GM23338 (cell line): ENCODE measurements around the gene ATP13A4.

ENCODE experiments used
- CREB1 ChIP-seq: fragments of 250-450 bp; sonication (Bioruptor Pico); IDR thresholded peaks from 2 replicates; pipeline ENCODE4 v1.5.0; 2020; ENCODE audit warnings: low read depth, mild to moderate bottlenecking, moderate library complexity
- EZH2 ChIP-seq: fragments of 200-600 bp; sonication (generic); IDR thresholded peaks from one replicate; pipeline ENCODE4 v1.8.0; 2017; ENCODE audit warnings: antibody characterized with exemption, mild to moderate bottlenecking, low read depth; ENCODE audit not compliant: unreplicated experiment
- EZH2phosphoT487 ChIP-seq: fragments of 200-600 bp; sonication (generic); IDR thresholded peaks from one replicate; pipeline ENCODE4 v1.8.1; 2018; ENCODE audit warnings: antibody characterized with exemption; ENCODE audit not compliant: unreplicated experiment
- JUNB ChIP-seq: IDR thresholded peaks from one replicate; pipeline ENCODE4 v1.6.1; 2016; ENCODE audit warnings: antibody characterized with exemption; ENCODE audit not compliant: unreplicated experiment
- NANOG ChIP-seq: IDR thresholded peaks from 2 replicates; pipeline ENCODE4 v1.6.1; 2016; ENCODE audit warnings: antibody characterized with exemption, borderline replicate concordance
- POLR2AphosphoS5 ChIP-seq: IDR thresholded peaks from 2 replicates; pipeline ENCODE4 v1.6.1; 2016; ENCODE audit warnings: antibody characterized with exemption, low read depth
- ZNF114 ChIP-seq: fragments of 250-450 bp; sonication (Bioruptor Pico); IDR thresholded peaks from 2 replicates; pipeline ENCODE4 v1.5.0; 2020; ENCODE audit warnings: mild to moderate bottlenecking, moderate library complexity
- TF ChIP-seq, protein P1 (sequence below), 2 experiments: fragments of 200-600 bp in 1 of 2; sonication (generic) in 1 of 2; conservative IDR thresholded peaks; 2 replicates each; pipeline versions ENCODE4 v1.5.1 to v1.6.1; 2016 to 2017; ENCODE audit warnings: antibody characterized with exemption in 2 of 2, low read depth in 2 of 2, mild to moderate bottlenecking in 2 of 2, moderate library complexity in 1 of 2
- TF ChIP-seq, protein P2 (sequence below): IDR thresholded peaks from one replicate; pipeline ENCODE4 v1.6.1; 2018; ENCODE audit warnings: antibody characterized with exemption; ENCODE audit not compliant: unreplicated experiment
- TF ChIP-seq, protein P3 (sequence below): IDR thresholded peaks from 2 replicates; pipeline ENCODE4 v1.6.1; 2016; ENCODE audit warnings: antibody characterized with exemption
- TF ChIP-seq, protein P4 (sequence below): fragments of 250-450 bp; sonication (Bioruptor Pico); IDR thresholded peaks from 2 replicates; pipeline ENCODE4 v1.5.0; 2020; ENCODE audit warnings: mild to moderate bottlenecking, moderate library complexity

DNA sequence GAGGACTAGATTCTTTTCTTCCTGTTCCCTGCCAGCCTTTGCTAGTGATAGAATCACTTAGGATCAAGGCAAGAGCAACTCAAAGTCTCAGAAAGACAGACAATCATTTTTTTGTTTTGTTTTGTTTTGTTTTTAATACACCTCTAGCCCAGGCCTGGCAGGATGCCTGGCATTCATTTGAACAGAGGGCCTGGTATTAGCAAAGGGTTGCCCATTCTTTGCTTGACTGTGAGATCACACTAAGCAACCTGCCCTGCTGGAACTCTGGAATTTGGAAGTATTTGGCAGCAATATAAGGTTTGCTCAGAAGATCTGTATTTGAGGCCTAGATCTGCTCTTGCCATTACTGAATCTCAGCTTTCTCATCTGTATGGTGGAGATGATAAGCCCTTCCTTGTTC lies 154.4 kb downstream of the ATP13A4 start:
- TF ChIP-seq, protein P1, sequence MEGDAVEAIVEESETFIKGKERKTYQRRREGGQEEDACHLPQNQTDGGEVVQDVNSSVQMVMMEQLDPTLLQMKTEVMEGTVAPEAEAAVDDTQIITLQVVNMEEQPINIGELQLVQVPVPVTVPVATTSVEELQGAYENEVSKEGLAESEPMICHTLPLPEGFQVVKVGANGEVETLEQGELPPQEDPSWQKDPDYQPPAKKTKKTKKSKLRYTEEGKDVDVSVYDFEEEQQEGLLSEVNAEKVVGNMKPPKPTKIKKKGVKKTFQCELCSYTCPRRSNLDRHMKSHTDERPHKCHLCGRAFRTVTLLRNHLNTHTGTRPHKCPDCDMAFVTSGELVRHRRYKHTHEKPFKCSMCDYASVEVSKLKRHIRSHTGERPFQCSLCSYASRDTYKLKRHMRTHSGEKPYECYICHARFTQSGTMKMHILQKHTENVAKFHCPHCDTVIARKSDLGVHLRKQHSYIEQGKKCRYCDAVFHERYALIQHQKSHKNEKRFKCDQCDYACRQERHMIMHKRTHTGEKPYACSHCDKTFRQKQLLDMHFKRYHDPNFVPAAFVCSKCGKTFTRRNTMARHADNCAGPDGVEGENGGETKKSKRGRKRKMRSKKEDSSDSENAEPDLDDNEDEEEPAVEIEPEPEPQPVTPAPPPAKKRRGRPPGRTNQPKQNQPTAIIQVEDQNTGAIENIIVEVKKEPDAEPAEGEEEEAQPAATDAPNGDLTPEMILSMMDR (conservative IDR thresholded peaks at IDR 0.05; ENCODE audit: low read depth in 2 of 2): no peak
- TF ChIP-seq POLR2AphosphoS5 (no peak), EZH2phosphoT487 (no peak), EZH2 (no peak), CREB1 (CRISPR knock-in tag) (no peak), JUNB (no peak), ZNF114 (CRISPR knock-in tag) (no peak), NANOG (no peak)
- TF ChIP-seq, protein P2, sequence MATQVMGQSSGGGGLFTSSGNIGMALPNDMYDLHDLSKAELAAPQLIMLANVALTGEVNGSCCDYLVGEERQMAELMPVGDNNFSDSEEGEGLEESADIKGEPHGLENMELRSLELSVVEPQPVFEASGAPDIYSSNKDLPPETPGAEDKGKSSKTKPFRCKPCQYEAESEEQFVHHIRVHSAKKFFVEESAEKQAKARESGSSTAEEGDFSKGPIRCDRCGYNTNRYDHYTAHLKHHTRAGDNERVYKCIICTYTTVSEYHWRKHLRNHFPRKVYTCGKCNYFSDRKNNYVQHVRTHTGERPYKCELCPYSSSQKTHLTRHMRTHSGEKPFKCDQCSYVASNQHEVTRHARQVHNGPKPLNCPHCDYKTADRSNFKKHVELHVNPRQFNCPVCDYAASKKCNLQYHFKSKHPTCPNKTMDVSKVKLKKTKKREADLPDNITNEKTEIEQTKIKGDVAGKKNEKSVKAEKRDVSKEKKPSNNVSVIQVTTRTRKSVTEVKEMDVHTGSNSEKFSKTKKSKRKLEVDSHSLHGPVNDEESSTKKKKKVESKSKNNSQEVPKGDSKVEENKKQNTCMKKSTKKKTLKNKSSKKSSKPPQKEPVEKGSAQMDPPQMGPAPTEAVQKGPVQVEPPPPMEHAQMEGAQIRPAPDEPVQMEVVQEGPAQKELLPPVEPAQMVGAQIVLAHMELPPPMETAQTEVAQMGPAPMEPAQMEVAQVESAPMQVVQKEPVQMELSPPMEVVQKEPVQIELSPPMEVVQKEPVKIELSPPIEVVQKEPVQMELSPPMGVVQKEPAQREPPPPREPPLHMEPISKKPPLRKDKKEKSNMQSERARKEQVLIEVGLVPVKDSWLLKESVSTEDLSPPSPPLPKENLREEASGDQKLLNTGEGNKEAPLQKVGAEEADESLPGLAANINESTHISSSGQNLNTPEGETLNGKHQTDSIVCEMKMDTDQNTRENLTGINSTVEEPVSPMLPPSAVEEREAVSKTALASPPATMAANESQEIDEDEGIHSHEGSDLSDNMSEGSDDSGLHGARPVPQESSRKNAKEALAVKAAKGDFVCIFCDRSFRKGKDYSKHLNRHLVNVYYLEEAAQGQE: no peak
- TF ChIP-seq, protein P3, sequence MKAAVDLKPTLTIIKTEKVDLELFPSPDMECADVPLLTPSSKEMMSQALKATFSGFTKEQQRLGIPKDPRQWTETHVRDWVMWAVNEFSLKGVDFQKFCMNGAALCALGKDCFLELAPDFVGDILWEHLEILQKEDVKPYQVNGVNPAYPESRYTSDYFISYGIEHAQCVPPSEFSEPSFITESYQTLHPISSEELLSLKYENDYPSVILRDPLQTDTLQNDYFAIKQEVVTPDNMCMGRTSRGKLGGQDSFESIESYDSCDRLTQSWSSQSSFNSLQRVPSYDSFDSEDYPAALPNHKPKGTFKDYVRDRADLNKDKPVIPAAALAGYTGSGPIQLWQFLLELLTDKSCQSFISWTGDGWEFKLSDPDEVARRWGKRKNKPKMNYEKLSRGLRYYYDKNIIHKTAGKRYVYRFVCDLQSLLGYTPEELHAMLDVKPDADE: no peak
- TF ChIP-seq, protein P4, sequence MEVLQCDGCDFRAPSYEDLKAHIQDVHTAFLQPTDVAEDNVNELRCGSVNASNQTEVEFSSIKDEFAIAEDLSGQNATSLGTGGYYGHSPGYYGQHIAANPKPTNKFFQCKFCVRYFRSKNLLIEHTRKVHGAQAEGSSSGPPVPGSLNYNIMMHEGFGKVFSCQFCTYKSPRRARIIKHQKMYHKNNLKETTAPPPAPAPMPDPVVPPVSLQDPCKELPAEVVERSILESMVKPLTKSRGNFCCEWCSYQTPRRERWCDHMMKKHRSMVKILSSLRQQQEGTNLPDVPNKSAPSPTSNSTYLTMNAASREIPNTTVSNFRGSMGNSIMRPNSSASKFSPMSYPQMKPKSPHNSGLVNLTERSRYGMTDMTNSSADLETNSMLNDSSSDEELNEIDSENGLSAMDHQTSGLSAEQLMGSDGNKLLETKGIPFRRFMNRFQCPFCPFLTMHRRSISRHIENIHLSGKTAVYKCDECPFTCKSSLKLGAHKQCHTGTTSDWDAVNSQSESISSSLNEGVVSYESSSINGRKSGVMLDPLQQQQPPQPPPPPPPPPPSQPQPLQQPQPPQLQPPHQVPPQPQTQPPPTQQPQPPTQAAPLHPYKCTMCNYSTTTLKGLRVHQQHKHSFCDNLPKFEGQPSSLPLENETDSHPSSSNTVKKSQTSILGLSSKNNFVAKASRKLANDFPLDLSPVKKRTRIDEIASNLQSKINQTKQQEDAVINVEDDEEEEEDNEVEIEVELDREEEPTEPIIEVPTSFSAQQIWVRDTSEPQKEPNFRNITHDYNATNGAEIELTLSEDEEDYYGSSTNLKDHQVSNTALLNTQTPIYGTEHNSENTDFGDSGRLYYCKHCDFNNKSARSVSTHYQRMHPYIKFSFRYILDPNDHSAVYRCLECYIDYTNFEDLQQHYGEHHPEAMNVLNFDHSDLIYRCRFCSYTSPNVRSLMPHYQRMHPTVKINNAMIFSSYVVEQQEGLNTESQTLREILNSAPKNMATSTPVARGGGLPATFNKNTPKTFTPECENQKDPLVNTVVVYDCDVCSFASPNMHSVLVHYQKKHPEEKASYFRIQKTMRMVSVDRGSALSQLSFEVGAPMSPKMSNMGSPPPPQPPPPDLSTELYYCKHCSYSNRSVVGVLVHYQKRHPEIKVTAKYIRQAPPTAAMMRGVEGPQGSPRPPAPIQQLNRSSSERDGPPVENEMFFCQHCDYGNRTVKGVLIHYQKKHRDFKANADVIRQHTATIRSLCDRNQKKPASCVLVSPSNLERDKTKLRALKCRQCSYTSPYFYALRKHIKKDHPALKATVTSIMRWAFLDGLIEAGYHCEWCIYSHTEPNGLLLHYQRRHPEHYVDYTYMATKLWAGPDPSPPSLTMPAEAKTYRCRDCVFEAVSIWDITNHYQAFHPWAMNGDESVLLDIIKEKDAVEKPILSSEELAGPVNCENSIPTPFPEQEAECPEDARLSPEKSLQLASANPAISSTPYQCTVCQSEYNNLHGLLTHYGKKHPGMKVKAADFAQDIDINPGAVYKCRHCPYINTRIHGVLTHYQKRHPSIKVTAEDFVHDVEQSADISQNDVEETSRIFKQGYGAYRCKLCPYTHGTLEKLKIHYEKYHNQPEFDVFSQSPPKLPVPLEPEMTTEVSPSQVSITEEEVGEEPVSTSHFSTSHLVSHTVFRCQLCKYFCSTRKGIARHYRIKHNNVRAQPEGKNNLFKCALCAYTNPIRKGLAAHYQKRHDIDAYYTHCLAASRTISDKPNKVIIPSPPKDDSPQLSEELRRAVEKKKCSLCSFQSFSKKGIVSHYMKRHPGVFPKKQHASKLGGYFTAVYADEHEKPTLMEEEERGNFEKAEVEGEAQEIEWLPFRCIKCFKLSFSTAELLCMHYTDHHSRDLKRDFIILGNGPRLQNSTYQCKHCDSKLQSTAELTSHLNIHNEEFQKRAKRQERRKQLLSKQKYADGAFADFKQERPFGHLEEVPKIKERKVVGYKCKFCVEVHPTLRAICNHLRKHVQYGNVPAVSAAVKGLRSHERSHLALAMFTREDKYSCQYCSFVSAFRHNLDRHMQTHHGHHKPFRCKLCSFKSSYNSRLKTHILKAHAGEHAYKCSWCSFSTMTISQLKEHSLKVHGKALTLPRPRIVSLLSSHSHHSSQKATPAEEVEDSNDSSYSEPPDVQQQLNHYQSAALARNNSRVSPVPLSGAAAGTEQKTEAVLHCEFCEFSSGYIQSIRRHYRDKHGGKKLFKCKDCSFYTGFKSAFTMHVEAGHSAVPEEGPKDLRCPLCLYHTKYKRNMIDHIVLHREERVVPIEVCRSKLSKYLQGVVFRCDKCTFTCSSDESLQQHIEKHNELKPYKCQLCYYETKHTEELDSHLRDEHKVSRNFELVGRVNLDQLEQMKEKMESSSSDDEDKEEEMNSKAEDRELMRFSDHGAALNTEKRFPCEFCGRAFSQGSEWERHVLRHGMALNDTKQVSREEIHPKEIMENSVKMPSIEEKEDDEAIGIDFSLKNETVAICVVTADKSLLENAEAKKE: no peak
